GM23248 (cell line): Measurements from ENCODE around the gene SLC49A4. TPM values are rescaled to one million over a fixed set of nuclear protein-coding genes. Genes with fewer than 3 reads are reported as not detected.

Source experiments
- DNase-seq: peaks from one replicate; pipeline ENCODE4 v3.0.0-alpha.2; 2015
- H2AFZ ChIP-seq: fragments of 200-600 bp; sonication (generic); 2 replicates; pipeline ENCODE4 v1.6.1; 2016; ENCODE audit warnings: antibody characterized with exemption
- H3F3A ChIP-seq: fragments of 200-600 bp; sonication (generic); 2 replicates; pipeline ENCODE4 v1.6.1; 2016; ENCODE audit warnings: mild to moderate bottlenecking, antibody characterized with exemption, mixed run types; ENCODE audit not compliant: insufficient read depth
- H3K27ac ChIP-seq: fragments of 200-600 bp; sonication (generic); 2 replicates; pipeline ENCODE4 v1.5.1; 2016; ENCODE audit warnings: mild to moderate bottlenecking
- H3K27me3 ChIP-seq: fragments of 200-600 bp; sonication (generic); replicated peaks from 2 replicates; pipeline ENCODE4 v1.6.1; 2016; ENCODE audit warnings: mild to moderate bottlenecking; ENCODE audit not compliant: insufficient read depth
- H3K36me3 ChIP-seq: fragments of 200-600 bp; sonication (generic); 2 replicates; pipeline ENCODE4 v1.6.1; 2016; ENCODE audit warnings: low read depth, mild to moderate bottlenecking
- H3K4me1 ChIP-seq: fragments of 200-600 bp; sonication (generic); 2 replicates; pipeline ENCODE4 v1.6.1; 2016; ENCODE audit warnings: mild to moderate bottlenecking; ENCODE audit not compliant: insufficient read depth
- H3K4me2 ChIP-seq: fragments of 200-600 bp; sonication (generic); one replicate; pipeline ENCODE4 v1.6.1; 2016; ENCODE audit warnings: mild to moderate bottlenecking; ENCODE audit not compliant: unreplicated experiment
- H3K4me3 ChIP-seq: fragments of 200-600 bp; sonication (generic); 2 replicates; pipeline ENCODE4 v1.5.1; 2016; ENCODE audit warnings: mild to moderate bottlenecking
- H3K79me2 ChIP-seq: fragments of 200-600 bp; sonication (generic); 2 replicates; pipeline ENCODE4 v1.6.1; 2016; ENCODE audit warnings: mild to moderate bottlenecking; ENCODE audit not compliant: insufficient read depth
- H3K9ac ChIP-seq: fragments of 200-600 bp; sonication (generic); 2 replicates; pipeline ENCODE4 v1.6.1; 2016; ENCODE audit warnings: mild to moderate bottlenecking
- H3K9me2 ChIP-seq: fragments of 200-600 bp; sonication (generic); 2 replicates; pipeline ENCODE4 v1.6.1; 2016; ENCODE audit warnings: mixed run types, mild to moderate bottlenecking, moderate library complexity; ENCODE audit not compliant: insufficient read depth
- H3K9me3 ChIP-seq: fragments of 200-600 bp; sonication (generic); one replicate; pipeline ENCODE4 v1.6.1; 2017; ENCODE audit warnings: low read depth
- H4K20me1 ChIP-seq: fragments of 200-600 bp; sonication (generic); 2 replicates; pipeline ENCODE4 v1.6.0; 2016; ENCODE audit not compliant: insufficient read depth
- EZH2 ChIP-seq: fragments of 200-600 bp; sonication (generic); IDR thresholded peaks from 2 replicates; pipeline ENCODE4 v1.6.1; 2018; ENCODE audit warnings: antibody characterized with exemption, mild to moderate bottlenecking; ENCODE audit not compliant: insufficient read depth, poor library complexity, severe bottlenecking
- EZH2phosphoT487 ChIP-seq: fragments of 200-600 bp; sonication (generic); IDR thresholded peaks from 2 replicates; pipeline ENCODE4 v1.6.1; 2018; ENCODE audit warnings: antibody characterized with exemption, moderate library complexity, mild to moderate bottlenecking, low read depth; ENCODE audit not compliant: insufficient read depth
- WGBS, 2 experiments: methylation state at CpG; one replicate each; pipeline ENCODE4 v1.1.6; 2015 to 2017; ENCODE audit warnings: low lambda C conversion rate in 2 of 2, low coverage in 1 of 2; ENCODE audit errors: missing lambda C conversion rate in 2 of 2; 5-methylcytosine and 5-hydroxymethylcytosine counted together
- in situ Hi-C: fragments of 300-500 bp; cut with MboI; formaldehyde crosslinking; loops from 2 replicates; pipeline ENCODE4 v1.15.0; 2020
- polyA plus RNA-seq: library from polyadenylated mRNA; unstranded; fragments of >200 nt; fragmentation: Nextera tagmentation; extraction: Ambion mirVana; gene quantifications from 2 replicates; pipeline ENCODE4 v1.2.1, GENCODE V29; 2016
- total RNA-seq: library from RNA; depleted of rRNA; stranded (reverse); fragments of >200 nt; shearing (Covaris generic); gene quantifications from 2 replicates; pipeline ENCODE4 v1.2.3, GENCODE V29; 2014

The SLC49A4 gene
- total and polyA plus RNA-seq, 2 experiments from 2014 or later = 13.3 to 24.6 TPM

GRCh38 chr3:122858373-122858772 is 63.5 kb downstream of the SLC49A4 start:
- no peak overlapping the region for H2AFZ ChIP-seq
- H3F3A ChIP-seq = peaks cover 5% of the 10 kb centered on the region; the same call in 1 of the 2 replicates
- no peaks in the 10 kb centered on the region for H3K79me2 ChIP-seq
- no peaks in the 10 kb centered on the region for H3K9me3 ChIP-seq
- H3K4me1 ChIP-seq = peaks cover 11% of the 10 kb centered on the region
- in situ Hi-C loops = no loop called here
- no peak overlapping the region for H3K27ac ChIP-seq
- TF ChIP-seq EZH2phosphoT487 (no peak), EZH2 (no peak)
- H3K9me2 ChIP-seq = no peaks in the 10 kb centered on the region
- no peak overlapping the region for H3K4me3 ChIP-seq
- H3K9ac ChIP-seq = no peak overlapping the region
- H4K20me1 ChIP-seq = no peaks in the 10 kb centered on the region
- peak; percentile 40 for DNase-seq
- no peaks in the 10 kb centered on the region for H3K36me3 ChIP-seq
- H3K4me2 ChIP-seq = no peak overlapping the region
- no peaks in the 10 kb centered on the region for H3K27me3 ChIP-seq
- WGBS, 2 experiments = 73 to 77% methylated on average over 1 of the region's 1 CpG

- peaks cover 5% of the 10 kb centered on the region; the same call in 1 of the 2 replicates for H3F3A ChIP-seq
- H3K27me3 ChIP-seq = no peaks in the 10 kb centered on the region
- no peak overlapping the region for H3K9ac ChIP-seq
- in situ Hi-C loops = no loop called here
- no peak overlapping the region for H3K4me3 ChIP-seq
- no peaks in the 10 kb centered on the region for H3K9me2 ChIP-seq
- H3K79me2 ChIP-seq = no peaks in the 10 kb centered on the region
- no peak overlapping the region for H2AFZ ChIP-seq
- no peaks in the 10 kb centered on the region for H4K20me1 ChIP-seq
- H3K4me2 ChIP-seq = no peak overlapping the region
- no peak overlapping the region for H3K27ac ChIP-seq
- H3K36me3 ChIP-seq = no peaks in the 10 kb centered on the region
- no peaks in the 10 kb centered on the region for H3K9me3 ChIP-seq
- peaks cover 11% of the 10 kb centered on the region for H3K4me1 ChIP-seq
- DNase-seq = no peak
- 83 to 93% methylated on average over 5 of the region's 5 CpGs for WGBS, 2 experiments
- TF ChIP-seq EZH2phosphoT487 (no peak), EZH2 (no peak)
Observed at GRCh38 chr3:122859021-122859805, 64.3 kb downstream of the SLC49A4 start.

- H3K4me2 ChIP-seq = no peak overlapping the region
- no peaks in the 10 kb centered on the region for H3K9me3 ChIP-seq
- in situ Hi-C loops = no loop called here
- no peaks in the 10 kb centered on the region for H3K79me2 ChIP-seq
- TF ChIP-seq EZH2 = no peak
- no peak for TF ChIP-seq EZH2phosphoT487
- H3K27ac ChIP-seq = no peak overlapping the region
- no peaks in the 10 kb centered on the region for H4K20me1 ChIP-seq
- H2AFZ ChIP-seq = no peak overlapping the region
- no peak for DNase-seq
- no peak overlapping the region for H3K4me3 ChIP-seq
- H3K27me3 ChIP-seq = no peaks in the 10 kb centered on the region
- no peaks in the 10 kb centered on the region for H3K36me3 ChIP-seq
- H3F3A ChIP-seq = peaks cover 2% of the 10 kb centered on the region; the same call in 1 of the 2 replicates
- no peaks in the 10 kb centered on the region for H3K9me2 ChIP-seq
- peaks cover 3% of the 10 kb centered on the region for H3K4me1 ChIP-seq
- no peak overlapping the region for H3K9ac ChIP-seq
Observed at GRCh38 chr3:122862381-122862780, 67.5 kb downstream of the SLC49A4 start.

GRCh38 chr3:122864498-122864897 is 69.6 kb downstream of the SLC49A4 start:
- H3K27ac ChIP-seq = no peak overlapping the region
- no peak for TF ChIP-seq EZH2phosphoT487
- no peak for TF ChIP-seq EZH2
- no peak overlapping the region for H3K4me2 ChIP-seq
- no peaks in the 10 kb centered on the region for H3K4me1 ChIP-seq
- no peaks in the 10 kb centered on the region for H3K79me2 ChIP-seq
- H4K20me1 ChIP-seq = no peaks in the 10 kb centered on the region
- no peaks in the 10 kb centered on the region for H3K9me3 ChIP-seq
- in situ Hi-C loops = no loop called here
- H3K27me3 ChIP-seq = no peaks in the 10 kb centered on the region
- no peaks in the 10 kb centered on the region for H3K36me3 ChIP-seq
- no peak for DNase-seq
- H3F3A ChIP-seq = no peaks in the 10 kb centered on the region
- no peak overlapping the region for H2AFZ ChIP-seq
- no peaks in the 10 kb centered on the region for H3K9me2 ChIP-seq
- no peak overlapping the region for H3K4me3 ChIP-seq
- H3K9ac ChIP-seq = no peak overlapping the region

- Histone ChIP-seq H3F3A (no peaks in the 10 kb centered on the region), H3K9me2 (no peaks in the 10 kb centered on the region), H4K20me1 (no peaks in the 10 kb centered on the region), H3K9me3 (no peaks in the 10 kb centered on the region), H2AFZ (no peak overlapping the region), H3K36me3 (no peaks in the 10 kb centered on the region), H3K27ac (no peak overlapping the region), H3K4me1 (no peaks in the 10 kb centered on the region), H3K27me3 (no peaks in the 10 kb centered on the region), H3K79me2 (no peaks in the 10 kb centered on the region), H3K4me2 (no peak overlapping the region), H3K4me3 (no peak overlapping the region), H3K9ac (no peak overlapping the region)
- in situ Hi-C loops = no loop called here
- DNase-seq = no peak
- no peak for TF ChIP-seq EZH2phosphoT487
- TF ChIP-seq EZH2 = no peak
Observed at GRCh38 chr3:122868322-122868721, 73.5 kb downstream of the SLC49A4 start.
